ENCODE data around the gene NPB.

GRCh38 chr17:81884968-81885367, 17.1 kb upstream of the NPB start:
- no peak for TF ChIP-seq POLR2A (IDR thresholded peaks at IDR 0.05)
- TF ChIP-seq CTCF (IDR thresholded peaks at IDR 0.05) = no peak

Measured in heart left ventricle (tissue), 13 donors.